H1 (cell line): Measurements from ENCODE around the gene PTCH2. TPM values are rescaled to one million over a fixed set of nuclear protein-coding genes. Genes with fewer than 3 reads are reported as not detected.

Experiments used
- CTCF ChIA-PET: fragments of 300-600 bp; sonication (Branson Sonifier 250); formaldehyde crosslinking; loops from one replicate; lab custom pipeline; 2021; ENCODE audit not compliant: partially characterized antibody; lab: Charles Lee
- POLR2A ChIA-PET: fragments of 300-600 bp; sonication (Branson Sonifier 250); formaldehyde crosslinking; loops from one replicate; lab custom pipeline; 2021; ENCODE audit warnings: inconsistent platforms; ENCODE audit not compliant: partially characterized antibody; lab: Charles Lee
- DNase-seq, 2 experiments: peaks; one replicate each; pipeline versions ENCODE4 v3.0.0 to v3.0.0-alpha.2; 2010 to 2022; ENCODE audit warnings: low spot score in 2 of 2, low read depth in 1 of 2, mixed read lengths in 1 of 2
- FAIRE-seq: peaks from 2 replicates; lab custom pipeline; 2011; peaks lifted over from hg19 to GRCh38; lab: Jason Lieb, UNC
- H2AFZ ChIP-seq: 2 replicates; pipeline ENCODE4 v1.8.1; 2012; ENCODE audit warnings: low read length, inconsistent platforms
- H2AK5ac ChIP-seq: 2 replicates; pipeline ENCODE4 v1.6.1; 2013; ENCODE audit warnings: low read depth, low read length
- H2BK120ac ChIP-seq: replicated peaks from 2 replicates; pipeline ENCODE3; 2013; ENCODE audit warnings: low read depth, low read length, inconsistent platforms
- H2BK12ac ChIP-seq: 2 replicates; pipeline ENCODE4 v1.6.1; 2013; ENCODE audit warnings: low read depth, low read length
- H2BK15ac ChIP-seq: 2 replicates; pipeline ENCODE4 v1.6.1; 2013; ENCODE audit warnings: low read length
- H2BK20ac ChIP-seq: 2 replicates; pipeline ENCODE4 v1.6.1; 2013; ENCODE audit warnings: low read length
- H2BK5ac ChIP-seq: 2 replicates; pipeline ENCODE4 v1.6.1; 2013; ENCODE audit warnings: low read depth, low read length
- H3K14ac ChIP-seq: 2 replicates; pipeline ENCODE4 v1.6.1; 2013; ENCODE audit warnings: inconsistent platforms; ENCODE audit not compliant: insufficient read length
- H3K18ac ChIP-seq: 2 replicates; pipeline ENCODE4 v1.6.1; 2013; ENCODE audit warnings: low read length; ENCODE audit errors: extremely low read depth
- H3K23ac ChIP-seq: 2 replicates; pipeline ENCODE4 v1.6.1; 2013; ENCODE audit warnings: inconsistent platforms; ENCODE audit not compliant: insufficient read length
- H3K23me2 ChIP-seq: 2 replicates; pipeline ENCODE4 v1.6.1; 2013; ENCODE audit warnings: low read depth, low read length
- H3K27ac ChIP-seq: 2 replicates; pipeline ENCODE4 v1.6.1; 2011; ENCODE audit warnings: low read depth, low read length, inconsistent platforms
- H3K27me3 ChIP-seq, 4 experiments: replicated peaks in 1 of 4; 1 replicate in 1 of 4; 2 replicates in 3 of 4; pipeline versions ENCODE4 v1.6.1 to v1.8.1; 2011 to 2013; ENCODE audit warnings: low read length in 3 of 4, mild to moderate bottlenecking in 3 of 4, inconsistent platforms in 2 of 4, mixed read lengths in 2 of 4, moderate library complexity in 1 of 4; ENCODE audit not compliant: control insufficient read depth in 3 of 4, insufficient read depth in 3 of 4; ENCODE audit errors: extremely low read depth in 1 of 4
- H3K36me3 ChIP-seq, 4 experiments: 2 replicates each; pipeline versions ENCODE4 v1.6.1 to v1.8.1; 2011 to 2013; ENCODE audit warnings: mild to moderate bottlenecking in 4 of 4, low read length in 3 of 4, moderate library complexity in 2 of 4, control low read depth in 1 of 4, inconsistent platforms in 1 of 4; ENCODE audit not compliant: insufficient read depth in 4 of 4, control insufficient read depth in 2 of 4
- H3K4ac ChIP-seq: replicated peaks from 2 replicates; pipeline ENCODE3; 2013; ENCODE audit warnings: low read length, low read depth, mixed read lengths, inconsistent platforms; ENCODE audit not compliant: insufficient read length
- H3K4me1 ChIP-seq, 4 experiments: replicated peaks in 1 of 4; 1 replicate in 1 of 4; 2 replicates in 3 of 4; pipeline versions ENCODE4 v1.6.1 to v1.8.1; 2011 to 2013; ENCODE audit warnings: low read length in 3 of 4, inconsistent platforms in 2 of 4, mixed read lengths in 1 of 4; ENCODE audit not compliant: insufficient read depth in 4 of 4, control insufficient read depth in 3 of 4
- H3K4me2 ChIP-seq, 2 experiments: 2 replicates each; pipeline versions ENCODE4 v1.6.1 to v1.8.1; 2011 to 2013; ENCODE audit warnings: low read depth in 2 of 2, low read length in 2 of 2, control low read depth in 1 of 2, inconsistent platforms in 1 of 2, mild to moderate bottlenecking in 1 of 2; ENCODE audit not compliant: insufficient read depth in 1 of 2
- H3K4me3 ChIP-seq, 4 experiments: fragments of 200-600, 300-600 bp in 1 of 4; sonication (generic), shearing (Covaris generic), sonication (Bioruptor Twin) in 1 of 4; 2 replicates each; pipeline versions ENCODE4 v1.5.1 to v1.8.1; 2011 to 2016; ENCODE audit warnings: low read length in 4 of 4, low read depth in 3 of 4, control low read depth in 2 of 4, inconsistent platforms in 2 of 4, mild to moderate bottlenecking in 2 of 4, mixed read lengths in 1 of 4, moderate library complexity in 1 of 4; ENCODE audit not compliant: insufficient read depth in 2 of 4; ENCODE audit errors: extremely low read depth in 1 of 4
- H3K56ac ChIP-seq: replicated peaks from 2 replicates; pipeline ENCODE3; 2013; ENCODE audit warnings: low read depth, mild to moderate bottlenecking, mixed read lengths, low read length, inconsistent platforms; ENCODE audit not compliant: insufficient read length
- H3K79me1 ChIP-seq: 2 replicates; pipeline ENCODE4 v1.6.1; 2013; ENCODE audit warnings: low read depth, low read length, control low read depth
- H3K79me2 ChIP-seq, 2 experiments: 2 replicates each; pipeline versions ENCODE4 v1.6.1 to v1.8.1; 2012 to 2013; ENCODE audit warnings: low read length in 2 of 2, mild to moderate bottlenecking in 2 of 2, inconsistent platforms in 1 of 2; ENCODE audit not compliant: insufficient read depth in 2 of 2, control insufficient read depth in 1 of 2
- H3K9ac ChIP-seq, 4 experiments: replicated peaks in 1 of 4; 1 replicate in 1 of 4; 2 replicates in 3 of 4; pipeline versions ENCODE4 v1.6.1 to v1.8.1; 2011 to 2013; ENCODE audit warnings: low read depth in 3 of 4, low read length in 3 of 4, control low read depth in 2 of 4, mild to moderate bottlenecking in 2 of 4, moderate library complexity in 2 of 4, inconsistent platforms in 1 of 4; ENCODE audit errors: extremely low read depth in 1 of 4
- H3K9me3 ChIP-seq, 2 experiments: 2 replicates each; pipeline versions ENCODE4 v1.6.1 to v1.8.1; 2012 to 2013; ENCODE audit warnings: mild to moderate bottlenecking in 2 of 2, moderate library complexity in 2 of 2, control low read depth in 1 of 2, inconsistent platforms in 1 of 2, low read depth in 1 of 2, low read length in 1 of 2, mixed read lengths in 1 of 2; ENCODE audit not compliant: insufficient read depth in 2 of 2
- H4K20me1 ChIP-seq, 2 experiments: replicated peaks in 1 of 2; 2 replicates each; pipeline versions ENCODE3 to v1.8.1; 2011 to 2013; ENCODE audit warnings: inconsistent platforms in 2 of 2, low read length in 2 of 2, mild to moderate bottlenecking in 1 of 2; ENCODE audit not compliant: insufficient read depth in 2 of 2, control insufficient read depth in 1 of 2
- H4K5ac ChIP-seq: 2 replicates; pipeline ENCODE4 v1.6.1; 2013; ENCODE audit warnings: low read length, low read depth, mixed read lengths, inconsistent platforms; ENCODE audit not compliant: insufficient read length
- H4K8ac ChIP-seq: 2 replicates; pipeline ENCODE4 v1.8.0; 2013; ENCODE audit warnings: mild to moderate bottlenecking, moderate library complexity, low read length, inconsistent platforms; ENCODE audit not compliant: insufficient read depth; ENCODE audit errors: extremely low read depth
- H4K91ac ChIP-seq: replicated peaks from 2 replicates; pipeline ENCODE3; 2013; ENCODE audit warnings: low read length, mixed read lengths, inconsistent platforms; ENCODE audit not compliant: insufficient read length
- SRF ChIP-seq: IDR thresholded peaks from 2 replicates; pipeline ENCODE4 v1.6.1; 2011; ENCODE audit warnings: mild to moderate bottlenecking, low read depth, low read length, moderate library complexity
- WGBS, 2 experiments: shearing (Covaris generic) in 1 of 2; methylation state at CpG; one replicate each; pipeline versions ENCODE4 v1.1.6 to v1.1.7; 2013 to 2015; ENCODE audit warnings: low lambda C conversion rate in 2 of 2, mixed read lengths in 2 of 2, inconsistent platforms in 1 of 2, low coverage in 1 of 2, missing lambda C conversion rate in 1 of 2; ENCODE audit not compliant: insufficient replicate concordance in 2 of 2, insufficient coverage in 1 of 2, insufficient read length in 1 of 2; ENCODE audit errors: extremely low coverage in 1 of 2, missing lambda C conversion rate in 1 of 2; 5-methylcytosine and 5-hydroxymethylcytosine counted together
- polyA plus RNA-seq, 7 experiments: library from polyadenylated mRNA; depleted of rRNA in 3 of 7; stranded (reverse) in 5 of 7; unstranded in 2 of 7; fragments of >200 nt in 5 of 7; fragments of 200-250 nt in 2 of 7; gene quantifications; 1 replicate in 5 of 7; 2 replicates in 1 of 7; 4 replicates in 1 of 7; pipeline versions ENCODE4 v1.2.1 to v1.2.3, GENCODE V29; 2011 to 2013; ENCODE audit warnings: missing spikeins in 2 of 7, mixed read lengths in 2 of 7
- total RNA-seq: library from RNA; stranded (reverse); fragmentation: NEBNext Ultra II Directional; extraction: Animal tissue kit (Norgen Biotek cat#: 25700); gene quantifications from 2 replicates; pipeline ENCODE4 v1.2.1, GENCODE V29; 2021

The PTCH2 gene
- total and polyA plus RNA-seq, 2 of the 8 experiments (the other 6 are each of a cell fraction or from before 2014, with no cell fraction given) = 0.35 to 1.2 TPM

- Histone ChIP-seq H3K4me3 (no peak overlapping the region), H3K9ac (no peak overlapping the region), H3K56ac (no peak overlapping the region), H3K4ac (no peak overlapping the region), H3K4me2 (no peak overlapping the region), H2BK120ac (no peak overlapping the region), H4K5ac (no peak overlapping the region), H2BK5ac (no peak overlapping the region), H2BK20ac (no peak overlapping the region), H3K9me3 (no peaks in the 10 kb centered on the region), H3K14ac (no peak overlapping the region), H2BK12ac (no peak overlapping the region), H3K79me1 (no peaks in the 10 kb centered on the region), H3K27ac (no peak overlapping the region), H4K8ac (no peak overlapping the region), H3K36me3 (no peaks in the 10 kb centered on the region), H3K79me2 (no peaks in the 10 kb centered on the region), H2AFZ (no peak overlapping the region), H3K18ac (no peak overlapping the region), H4K20me1 (no peaks in the 10 kb centered on the region), H3K27me3 (no peaks in the 10 kb centered on the region), H3K23ac (no peak overlapping the region), H2AK5ac (no peak overlapping the region), H4K91ac (no peak overlapping the region), H3K23me2 (no peaks in the 10 kb centered on the region), H3K4me1 (no peaks in the 10 kb centered on the region), H2BK15ac (no peak overlapping the region)
- no peak for DNase-seq
- no peak for TF ChIP-seq SRF
- ChIA-PET POLR2A (interaction anchor here (1.1 to 1.7 kb wide), 3 partner anchors 8 to 161 kb away, joined by 3 read pairs; partner anchors contain the start of gene PTCH2), CTCF (interaction anchor here (0.8 to 1.0 kb wide), 2 partner anchors 12 to 138 kb away, joined by 3 read pairs; no protein-coding TSS in a partner anchor)
- FAIRE-seq = no peak
- WGBS, 2 experiments = 94% methylated on average over 6 of the region's 6 CpGs; no CpG with 5 or more reads in 1 of the 2 experiments
Measured at GRCh38 chr1:44853201-44853600, 10.1 kb upstream of the PTCH2 start.
